ENCODE measurements around the gene HNRNPDL.
"Not testable (repeated sequence)": the region's sequence is repeated elsewhere in the genome, so short reads cannot be mapped to it uniquely, and the experiment has no call there.

The HNRNPDL gene

DNA sequence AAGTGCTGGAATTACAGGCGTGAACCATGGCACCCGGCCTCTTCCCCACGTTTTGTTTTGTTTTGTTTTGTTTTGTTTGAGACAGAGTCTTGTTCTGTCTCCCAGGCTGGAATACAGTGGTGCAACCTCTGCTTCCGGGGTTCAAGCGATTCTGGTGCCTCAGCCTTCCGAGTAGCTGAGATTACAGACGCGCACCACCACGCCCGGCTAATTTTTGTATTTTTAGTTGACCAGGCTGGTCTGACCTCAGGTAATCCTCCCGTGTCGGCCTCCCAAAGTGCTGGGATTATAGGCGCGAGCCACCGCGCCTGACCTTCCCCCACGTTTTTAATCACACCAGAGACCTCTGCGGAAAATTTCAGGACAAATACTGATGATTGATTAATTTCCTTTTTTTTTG lies 2.3 kb upstream of the HNRNPDL start:
- DNase-seq (ENCODE audit: low spot score) = no peak

GRCh38 chr4:82431831-82432230 lies 1.6 kb upstream of the HNRNPDL start:
- no peak for DNase-seq (ENCODE audit: low spot score)

- peak; percentile 31 for DNase-seq (ENCODE audit: low spot score)
Measured at GRCh38 chr4:82430964-82431745, 893 bp upstream of the HNRNPDL start.

DNA sequence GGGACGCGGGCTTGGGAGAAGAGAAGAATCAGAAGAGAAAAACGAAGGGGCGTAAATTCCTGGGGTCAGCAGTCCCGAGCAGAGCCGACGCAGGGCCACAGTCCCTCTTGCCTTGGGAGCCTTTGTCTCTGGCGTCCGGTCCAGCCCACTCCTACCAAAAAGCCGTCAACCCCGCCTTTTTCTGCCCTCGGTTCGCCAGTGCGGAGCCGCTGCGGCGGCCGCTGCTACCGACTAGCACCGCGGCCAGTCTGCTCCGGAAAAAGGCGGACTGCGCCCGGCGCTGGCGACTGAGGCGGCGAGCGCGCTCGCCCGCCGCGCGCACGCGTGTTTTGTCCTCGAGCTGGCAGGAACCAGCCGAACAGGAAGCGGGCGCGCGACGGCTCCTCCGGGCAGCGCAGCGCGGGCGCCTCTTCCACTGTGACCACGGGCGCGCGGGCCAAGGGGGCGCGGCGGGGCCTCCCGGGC lies 502 bp downstream of the HNRNPDL start:
- DNase-seq (ENCODE audit: low spot score) = peak; percentile 75

- DNase-seq (ENCODE audit: low spot score) = peak; percentile 92
Measured at GRCh38 chr4:82428969-82429727, 1.1 kb downstream of the HNRNPDL start.

GRCh38 chr4:82428526-82428968 lies 1.7 kb downstream of the HNRNPDL start:
- DNase-seq (ENCODE audit: low spot score) = no peak

- DNase-seq (ENCODE audit: low spot score) = no peak
Measured at GRCh38 chr4:82425478-82425877, 4.8 kb downstream of the HNRNPDL start.

DNA sequence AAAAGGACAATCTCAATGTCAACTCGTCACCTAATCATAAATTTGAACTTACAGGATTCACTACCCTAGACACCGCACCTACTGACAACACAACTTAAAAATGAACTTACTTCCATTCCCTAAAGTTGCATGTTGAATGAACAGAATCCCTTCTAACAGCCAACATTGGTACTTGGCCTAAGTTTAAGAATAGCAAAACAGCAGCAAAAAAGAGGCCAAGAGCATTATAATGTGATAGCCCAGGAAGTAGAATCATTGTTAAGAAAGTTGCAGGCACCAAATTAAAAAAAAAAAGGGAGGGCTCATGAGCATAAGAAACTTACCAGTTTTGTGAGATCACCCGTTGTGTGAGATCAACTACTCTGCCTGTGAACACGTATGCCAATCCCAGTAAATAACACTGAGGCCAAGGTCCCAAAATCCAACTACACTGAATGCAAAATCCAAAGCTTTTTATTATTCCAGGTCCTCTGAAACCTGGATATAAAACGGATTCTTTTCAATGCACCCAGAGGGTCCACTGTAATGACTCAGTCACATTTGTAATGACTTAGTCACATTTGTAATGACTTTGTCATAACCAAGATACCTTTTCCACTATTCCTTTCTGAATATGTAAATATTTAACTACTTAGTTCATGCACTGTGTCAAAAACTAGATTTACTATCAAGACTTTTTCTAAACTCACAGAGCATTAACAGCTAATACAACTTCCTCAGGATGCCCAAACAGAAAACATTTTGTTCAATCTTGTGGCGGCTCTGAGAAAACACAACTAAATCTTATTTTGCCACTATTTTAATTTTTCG lies 6.8 kb downstream of the HNRNPDL start:
- no peak for DNase-seq (ENCODE audit: low spot score)

DNA sequence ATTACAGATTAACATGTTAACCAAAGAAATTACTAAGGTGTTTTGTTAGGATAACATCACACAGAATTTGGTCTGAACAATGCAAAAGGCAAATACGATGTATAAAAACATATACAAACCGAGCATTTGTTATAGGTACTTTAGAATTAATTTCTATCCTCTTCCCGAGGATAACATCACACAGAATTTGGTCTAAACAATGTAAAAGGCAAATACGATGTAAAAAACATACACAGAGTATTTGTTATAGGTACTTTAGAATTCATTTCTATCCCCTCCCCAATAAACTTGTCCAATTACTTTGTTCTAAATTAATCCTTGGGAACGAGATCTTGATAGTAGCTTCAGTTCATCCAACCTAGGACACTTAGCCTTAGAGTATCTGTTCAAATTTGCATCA lies 7.6 kb downstream of the HNRNPDL start:
- no peak for DNase-seq (ENCODE audit: low spot score)

DNA sequence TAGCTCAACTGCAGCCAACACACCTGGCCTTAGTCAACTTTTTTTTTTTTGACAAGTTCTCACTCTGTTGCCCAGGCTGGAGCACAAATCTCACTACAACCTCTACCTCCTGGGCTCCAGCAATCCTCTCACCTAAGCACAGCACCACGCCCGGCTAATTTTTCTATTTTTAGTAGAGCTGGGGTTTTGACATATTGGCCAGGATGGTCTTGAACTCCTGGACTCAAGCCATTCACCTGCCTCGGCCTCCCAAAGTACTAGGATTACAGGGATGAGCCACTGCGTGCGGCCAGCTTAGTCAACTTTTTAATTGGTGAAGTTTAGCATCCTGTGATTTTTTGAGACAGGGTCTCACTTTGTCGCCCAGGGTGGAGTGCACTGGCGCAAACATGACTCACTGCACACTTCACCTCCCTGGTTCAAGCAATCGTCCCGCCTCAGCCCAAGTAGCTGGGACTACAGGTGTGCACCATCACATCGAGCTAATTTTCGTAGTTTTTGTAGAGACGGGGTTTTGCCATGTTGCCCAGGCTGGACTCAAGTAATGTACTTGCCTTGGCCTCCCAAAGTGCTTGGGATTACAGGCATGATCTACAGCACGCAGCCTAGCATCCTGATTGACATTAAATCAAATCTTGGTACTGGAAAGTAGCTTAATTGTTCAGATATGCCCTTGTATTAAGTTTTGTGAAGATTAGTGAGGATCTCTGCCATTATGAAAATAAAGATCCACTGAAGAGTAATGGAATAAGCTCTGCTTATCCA lies 8.3 kb downstream of the HNRNPDL start:
- DNase-seq (ENCODE audit: low spot score) = no peak

GRCh38 chr4:82419451-82419850 lies 10.8 kb downstream of the HNRNPDL start:
- no peak for DNase-seq (ENCODE audit: low spot score)

GRCh38 chr4:82415922-82416365 lies 14.3 kb downstream of the HNRNPDL start:
- no peak for DNase-seq (ENCODE audit: low spot score)

GRCh38 chr4:82415061-82415460 lies 15.2 kb downstream of the HNRNPDL start:
- not testable (repeated sequence) for DNase-seq (ENCODE audit: low spot score)

- DNase-seq (ENCODE audit: low spot score) = no peak
Measured at GRCh38 chr4:82403725-82404124, 26.5 kb downstream of the HNRNPDL start.

DNA sequence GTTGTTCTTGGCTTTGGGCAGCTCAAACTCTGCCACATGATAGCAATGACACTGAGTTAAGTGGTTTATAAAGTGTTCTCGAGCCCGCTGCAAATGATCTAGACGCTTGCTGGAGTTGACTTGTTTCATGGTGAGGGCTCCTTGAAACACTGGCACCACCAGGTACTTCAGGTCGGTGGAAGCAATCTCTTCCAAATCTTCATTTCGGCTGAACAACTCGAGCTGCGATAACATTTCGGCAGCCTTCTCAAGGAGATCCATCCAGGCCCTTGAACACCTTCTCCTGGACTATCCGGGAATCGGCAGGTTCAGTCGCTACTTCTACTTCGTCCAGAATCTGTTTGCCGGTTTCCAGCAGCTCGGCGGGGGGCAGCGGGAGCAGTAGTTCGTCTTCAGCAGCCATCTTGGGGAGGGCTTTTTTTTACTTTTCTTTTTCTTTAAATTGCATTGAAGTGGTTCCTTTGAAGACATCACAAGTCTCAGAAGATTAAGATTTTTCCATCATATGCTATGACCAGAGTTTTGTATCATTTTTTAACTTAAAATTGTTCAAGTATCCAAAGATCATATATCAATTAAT lies 28.0 kb downstream of the HNRNPDL start:
- DNase-seq (ENCODE audit: low spot score) = no peak

- no peak for DNase-seq (ENCODE audit: low spot score)
Measured at GRCh38 chr4:82401600-82401999, 28.7 kb downstream of the HNRNPDL start.

GRCh38 chr4:82398263-82398662 lies 32.0 kb downstream of the HNRNPDL start:
- DNase-seq (ENCODE audit: low spot score) = no peak

- DNase-seq (ENCODE audit: low spot score) = no peak
Measured at GRCh38 chr4:82397527-82397926, 32.7 kb downstream of the HNRNPDL start.

GRCh38 chr4:82394896-82395295 lies 35.4 kb downstream of the HNRNPDL start:
- DNase-seq (ENCODE audit: low spot score) = no peak

GRCh38 chr4:82390061-82390460 lies 40.2 kb downstream of the HNRNPDL start:
- not testable (repeated sequence) for DNase-seq (ENCODE audit: low spot score)

DNA sequence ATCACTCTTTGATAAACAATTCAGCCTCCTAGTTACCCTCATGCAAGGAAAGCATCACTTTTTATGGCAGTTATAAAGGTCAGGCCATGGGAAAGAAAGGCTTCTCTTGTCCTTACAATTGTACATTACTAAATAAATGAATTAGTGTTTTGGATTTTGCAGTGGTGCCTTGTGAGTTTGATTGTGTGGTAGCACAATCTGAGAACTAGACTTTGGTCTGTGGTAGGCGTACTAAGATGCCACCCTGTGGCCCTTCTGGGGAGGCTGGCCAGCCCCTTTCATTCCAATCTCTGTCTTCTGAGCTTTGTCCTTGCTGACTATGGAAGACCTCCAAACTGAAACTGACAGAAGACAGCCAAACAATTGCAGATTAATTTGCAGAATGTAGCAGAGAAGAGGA lies 41.9 kb downstream of the HNRNPDL start:
- no peak for DNase-seq (ENCODE audit: low spot score)
